Measurements from ENCODE around the gene MXRA8. TPM values are rescaled to one million over a fixed set of nuclear protein-coding genes. Genes with fewer than 3 reads are reported as not detected.

The MXRA8 gene
- total and polyA plus RNA-seq, 5 donors from 2014 or later = 0.17 TPM; not detected in 4

DNA sequence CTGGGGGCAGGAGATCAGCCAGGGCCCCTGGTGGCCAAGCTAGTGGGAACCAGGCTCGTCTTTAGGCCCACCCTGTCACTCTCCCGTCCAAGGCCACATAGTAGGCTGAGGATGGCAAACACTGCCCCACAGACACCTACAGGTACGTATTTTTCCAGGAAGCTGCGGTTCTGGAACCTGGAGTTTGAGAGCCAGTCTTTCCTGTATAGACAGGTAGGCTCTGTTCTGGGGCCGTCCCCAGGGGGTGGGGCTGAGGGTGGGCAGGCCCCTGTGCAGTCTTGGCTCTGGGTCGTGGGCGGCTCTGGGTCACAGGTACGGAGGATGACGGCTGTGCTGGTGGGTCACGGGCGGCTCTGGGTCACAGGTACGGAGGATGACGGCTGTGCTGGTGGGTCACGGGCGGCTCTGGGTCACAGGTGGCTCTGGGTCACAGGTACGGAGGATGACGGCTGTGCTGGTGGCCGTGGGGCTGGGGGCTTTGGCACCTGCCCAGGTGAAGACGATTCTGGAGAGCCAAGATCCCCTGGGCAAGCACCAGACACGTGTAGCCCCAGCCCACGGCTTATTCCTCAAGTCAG lies 47.8 kb downstream of the MXRA8 start:
- Mint-ChIP-seq H3K9me3 (peaks cover 0 to 3% (median 0%) of the 10 kb centered on the region in 7 donors), H3K27me3 (no peaks in the 10 kb centered on the region), H3K27ac (peak overlapping the region in 1 of 3 donors; percentile 60), H3K4me1 (peaks cover 0 to 18% (median 8%) of the 10 kb centered on the region in 4 donors), H3K36me3 (no peaks in the 10 kb centered on the region), H3K4me3 (peak overlapping the region; percentile 52 to 90 (median 58))
- peaks cover 23% of the 10 kb centered on the region for H3K36me3 ChIP-seq (ENCODE audit: control insufficient read depth, insufficient read depth, low read length)
- no peaks in the 10 kb centered on the region for H3K9me3 ChIP-seq (ENCODE audit: control insufficient read depth in 2 of 2, low read length in 2 of 2)
- ATAC-seq (ENCODE audit: low read depth in 2 of 2) (no peak), DNase-seq (no peak)
- peaks cover 34% of the 10 kb centered on the region for H3K4me1 ChIP-seq (ENCODE audit: control insufficient read depth, insufficient read depth, low read length, poor library complexity, severe bottlenecking)
- no peak overlapping the region for H3K27ac ChIP-seq (ENCODE audit: insufficient read depth, low read length, poor library complexity, severe bottlenecking)
- no peaks in the 10 kb centered on the region for H3K27me3 ChIP-seq (ENCODE audit: control insufficient read depth, insufficient read depth, low read length)
- H3K4me3 ChIP-seq (ENCODE audit: low read depth, low read length) = no peak overlapping the region

DNA sequence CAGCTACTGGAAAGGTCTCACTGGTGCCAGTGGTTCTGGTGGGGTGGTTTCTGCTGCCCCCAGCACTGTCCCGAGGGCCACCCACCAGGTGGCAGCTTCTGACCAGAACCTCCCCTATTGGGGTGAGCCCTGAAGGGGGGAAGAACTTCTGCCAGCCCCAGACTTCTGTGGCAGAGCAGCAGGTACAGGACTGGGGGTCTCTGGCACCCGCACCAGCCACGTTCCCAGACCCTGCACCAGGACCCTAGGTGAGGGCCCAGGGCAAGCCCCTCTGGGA lies 48.3 kb downstream of the MXRA8 start:
- H3K27ac ChIP-seq (ENCODE audit: insufficient read depth, low read length, poor library complexity, severe bottlenecking) = no peak overlapping the region
- H3K4me1 Mint-ChIP-seq = peaks cover 0 to 23% (median 8%) of the 10 kb centered on the region in 4 donors
- H3K27me3 ChIP-seq (ENCODE audit: control insufficient read depth, insufficient read depth, low read length) = no peaks in the 10 kb centered on the region
- no peak for DNase-seq
- H3K36me3 ChIP-seq (ENCODE audit: control insufficient read depth, insufficient read depth, low read length) = peaks cover 22% of the 10 kb centered on the region
- no peak overlapping the region for H3K4me3 ChIP-seq (ENCODE audit: low read depth, low read length)
- no peaks in the 10 kb centered on the region for H3K36me3 Mint-ChIP-seq
- peak overlapping the region in 1 of 3 donors; percentile 60 for H3K27ac Mint-ChIP-seq
- H3K27me3 Mint-ChIP-seq = no peaks in the 10 kb centered on the region
- no peak for ATAC-seq (ENCODE audit: low read depth in 2 of 2)
- peaks cover 40% of the 10 kb centered on the region for H3K4me1 ChIP-seq (ENCODE audit: control insufficient read depth, insufficient read depth, low read length, poor library complexity, severe bottlenecking)
- peaks cover 0 to 3% (median 0%) of the 10 kb centered on the region in 7 donors for H3K9me3 Mint-ChIP-seq
- H3K9me3 ChIP-seq (ENCODE audit: control insufficient read depth in 2 of 2, low read length in 2 of 2) = no peaks in the 10 kb centered on the region
- H3K4me3 Mint-ChIP-seq = peak overlapping the region; percentile 31 to 63 (median 54)

DNA sequence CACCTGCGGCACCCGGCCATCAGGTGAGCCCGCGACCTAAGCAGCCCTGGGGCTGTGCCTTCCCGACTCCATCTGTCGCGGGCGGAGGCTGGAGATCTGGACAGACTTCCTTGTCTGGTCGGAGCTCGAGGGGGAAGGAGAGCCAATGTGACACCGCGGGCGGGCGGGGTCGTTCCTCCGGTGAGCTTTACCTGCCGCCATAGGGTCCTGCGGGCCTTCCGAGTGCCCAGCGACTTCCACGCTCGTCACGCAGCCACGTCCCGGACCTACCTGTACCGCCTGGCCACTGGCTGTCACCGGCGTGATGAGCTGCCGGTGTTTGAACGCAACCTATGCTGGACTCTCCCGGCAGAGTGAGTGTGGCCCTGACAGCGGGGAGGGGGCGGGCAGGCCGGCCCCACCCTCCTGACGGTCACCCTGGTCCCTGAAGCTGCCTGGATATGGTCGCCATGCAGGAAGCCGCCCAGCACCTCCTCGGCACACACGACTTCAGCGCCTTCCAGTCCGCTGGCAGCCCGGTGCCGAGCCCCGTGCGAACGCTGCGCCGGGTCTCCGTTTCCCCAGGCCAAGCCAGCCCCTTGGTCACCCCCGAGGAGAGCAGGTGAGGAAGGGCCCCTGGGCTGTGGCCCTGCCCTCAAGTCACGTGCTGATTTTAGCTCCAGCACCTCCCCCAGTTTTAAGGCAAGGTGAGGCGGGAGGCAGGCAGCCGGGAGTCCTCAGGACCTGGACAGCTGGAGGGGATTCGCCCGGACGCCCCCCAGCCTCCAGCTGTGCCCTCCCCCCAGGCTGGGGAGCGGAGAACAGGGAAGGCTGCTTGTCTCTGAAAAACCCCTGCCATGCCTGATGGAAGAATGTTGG lies 48.9 kb downstream of the MXRA8 start:
- Histone ChIP-seq H3K27me3 (ENCODE audit: control insufficient read depth, insufficient read depth, low read length) (no peaks in the 10 kb centered on the region), H3K4me3 (ENCODE audit: low read depth, low read length) (no peak overlapping the region), H3K27ac (ENCODE audit: insufficient read depth, low read length, poor library complexity, severe bottlenecking) (peak overlapping the region; percentile 89), H3K9me3 (ENCODE audit: control insufficient read depth in 2 of 2, low read length in 2 of 2) (no peaks in the 10 kb centered on the region), H3K36me3 (ENCODE audit: control insufficient read depth, insufficient read depth, low read length) (peaks cover 19% of the 10 kb centered on the region), H3K4me1 (ENCODE audit: control insufficient read depth, insufficient read depth, low read length, poor library complexity, severe bottlenecking) (peaks cover 45% of the 10 kb centered on the region)
- H3K9me3 Mint-ChIP-seq = peaks cover 0 to 3% (median 0%) of the 10 kb centered on the region in 7 donors
- H3K4me1 Mint-ChIP-seq = peaks cover 0 to 24% (median 8%) of the 10 kb centered on the region in 4 donors
- no peaks in the 10 kb centered on the region for H3K36me3 Mint-ChIP-seq
- H3K27me3 Mint-ChIP-seq = no peaks in the 10 kb centered on the region
- no peak for DNase-seq
- H3K27ac Mint-ChIP-seq = no peak overlapping the region
- ATAC-seq (ENCODE audit: low read depth in 2 of 2) = no peak
- peak overlapping the region; percentile 54 to 91 (median 70) for H3K4me3 Mint-ChIP-seq

DNA sequence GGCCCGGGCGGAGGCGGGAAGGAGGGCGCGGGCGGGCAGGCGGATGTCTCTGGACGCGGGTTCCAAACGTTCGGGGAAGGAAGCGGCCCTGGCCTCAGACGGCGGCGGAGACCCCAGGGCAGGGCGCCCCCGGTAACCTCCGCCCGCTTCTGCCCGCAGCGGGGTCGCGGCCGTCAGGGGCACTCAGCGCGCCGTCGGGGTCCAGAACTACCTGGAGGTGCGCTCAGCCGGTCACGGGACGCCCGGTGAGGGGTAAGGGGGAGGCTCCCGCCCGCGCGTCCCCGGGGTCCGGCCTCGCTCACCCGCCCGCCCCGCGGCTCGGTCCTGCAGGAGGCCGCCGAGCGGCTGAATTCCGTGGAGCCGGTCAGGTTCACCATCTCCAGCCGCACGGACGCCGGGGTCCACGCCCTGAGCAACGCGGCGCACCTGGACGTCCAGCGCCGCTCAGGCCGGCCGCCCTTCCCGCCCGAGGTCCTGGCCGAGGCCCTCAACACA lies 49.6 kb downstream of the MXRA8 start:
- Mint-ChIP-seq H3K4me1 (peaks cover 0 to 26% (median 8%) of the 10 kb centered on the region in 4 donors), H3K27me3 (no peaks in the 10 kb centered on the region), H3K9me3 (peaks cover 0 to 3% (median 0%) of the 10 kb centered on the region in 7 donors), H3K27ac (peak overlapping the region; percentile 5 to 92 (median 73)), H3K4me3 (peak overlapping the region; percentile 86 to 94 (median 91)), H3K36me3 (no peaks in the 10 kb centered on the region)
- peak overlapping the region; percentile 89 for H3K27ac ChIP-seq (ENCODE audit: insufficient read depth, low read length, poor library complexity, severe bottlenecking)
- ATAC-seq (ENCODE audit: low read depth in 2 of 2) = no peak
- H3K27me3 ChIP-seq (ENCODE audit: control insufficient read depth, insufficient read depth, low read length) = no peaks in the 10 kb centered on the region
- H3K9me3 ChIP-seq (ENCODE audit: control insufficient read depth in 2 of 2, low read length in 2 of 2) = no peaks in the 10 kb centered on the region
- H3K36me3 ChIP-seq (ENCODE audit: control insufficient read depth, insufficient read depth, low read length) = peaks cover 16% of the 10 kb centered on the region
- no peak overlapping the region for H3K4me3 ChIP-seq (ENCODE audit: low read depth, low read length)
- peaks cover 46% of the 10 kb centered on the region for H3K4me1 ChIP-seq (ENCODE audit: control insufficient read depth, insufficient read depth, low read length, poor library complexity, severe bottlenecking)
- DNase-seq = peak in 1 of 3 donors; percentile 15

DNA sequence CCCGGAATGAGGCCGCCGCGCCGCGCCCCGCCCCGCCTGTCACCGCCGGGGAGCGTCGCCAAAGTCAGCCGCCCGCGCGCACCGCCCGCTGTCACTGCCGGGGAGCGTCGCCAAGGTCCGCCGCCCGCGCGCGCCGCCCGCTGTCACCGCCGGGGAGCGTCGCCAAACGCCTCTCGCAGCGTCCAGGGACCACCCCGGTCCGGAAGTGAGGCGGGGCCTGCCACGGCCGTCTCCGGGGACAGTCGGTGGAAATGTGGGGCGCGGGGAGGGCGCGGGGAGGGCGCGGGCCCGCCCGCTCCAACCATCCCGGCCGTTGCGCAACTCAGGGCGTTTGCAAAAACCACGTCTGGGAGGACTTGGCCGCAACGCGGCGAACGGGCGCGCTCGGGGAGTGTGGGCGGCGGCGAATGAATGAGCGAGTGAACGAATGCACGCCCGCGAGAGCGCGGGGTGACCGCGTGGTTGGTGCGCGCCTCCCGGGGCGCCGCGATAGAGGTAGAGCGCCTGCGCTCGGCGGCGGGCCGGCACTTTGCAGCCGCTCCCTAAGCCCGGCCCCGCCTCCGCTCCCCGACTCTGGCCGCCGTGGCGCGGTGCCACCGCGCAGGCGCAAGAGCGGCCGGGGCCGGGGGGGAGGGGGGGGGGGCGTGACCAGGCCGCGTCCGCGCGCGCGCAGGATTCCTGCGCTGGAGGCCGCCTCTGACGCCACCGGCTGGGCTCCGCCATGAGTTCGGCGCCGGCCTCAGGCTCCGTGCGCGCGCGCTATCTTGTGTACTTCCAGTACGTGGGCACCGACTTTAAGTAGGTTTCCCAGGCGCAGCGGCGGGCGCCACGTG lies 50.2 kb downstream of the MXRA8 start, which contains the start of the genes ACAP3 and PUSL1:
TSS of gene ACAP3 (minus strand) at position 8 of the 833 bp plus-strand sequence. CDS start 115 bp downstream, outside the sequence.
TSS of gene PUSL1 (plus strand) at position 675 of the 833 bp plus-strand sequence. CDS start at position 722, 47 bp downstream.
- Mint-ChIP-seq H3K27me3 (no peaks in the 10 kb centered on the region), H3K4me3 (peak within 1 kb of the TSS; percentile 87 to 94 (median 91)), H3K36me3 (no peaks in the 10 kb centered on the region), H3K27ac (peak within 1 kb of the TSS; percentile 75 to 92 (median 91)), H3K4me1 (peaks cover 0 to 26% (median 8%) of the 10 kb centered on the region in 4 donors), H3K9me3 (peaks cover 0 to 3% (median 0%) of the 10 kb centered on the region in 7 donors)
- Histone ChIP-seq H3K4me3 (ENCODE audit: low read depth, low read length) (peak within 1 kb of the TSS; percentile 71), H3K4me1 (ENCODE audit: control insufficient read depth, insufficient read depth, low read length, poor library complexity, severe bottlenecking) (peaks cover 46% of the 10 kb centered on the region), H3K27me3 (ENCODE audit: control insufficient read depth, insufficient read depth, low read length) (no peaks in the 10 kb centered on the region), H3K27ac (ENCODE audit: insufficient read depth, low read length, poor library complexity, severe bottlenecking) (peak within 1 kb of the TSS; percentile 89), H3K36me3 (ENCODE audit: control insufficient read depth, insufficient read depth, low read length) (peaks cover 11% of the 10 kb centered on the region), H3K9me3 (ENCODE audit: control insufficient read depth in 2 of 2, low read length in 2 of 2) (no peaks in the 10 kb centered on the region)
- ATAC-seq (ENCODE audit: low read depth in 2 of 2) (peak; percentile 69 to 74), DNase-seq (peak; percentile 82 to 95 (median 92))

DNA sequence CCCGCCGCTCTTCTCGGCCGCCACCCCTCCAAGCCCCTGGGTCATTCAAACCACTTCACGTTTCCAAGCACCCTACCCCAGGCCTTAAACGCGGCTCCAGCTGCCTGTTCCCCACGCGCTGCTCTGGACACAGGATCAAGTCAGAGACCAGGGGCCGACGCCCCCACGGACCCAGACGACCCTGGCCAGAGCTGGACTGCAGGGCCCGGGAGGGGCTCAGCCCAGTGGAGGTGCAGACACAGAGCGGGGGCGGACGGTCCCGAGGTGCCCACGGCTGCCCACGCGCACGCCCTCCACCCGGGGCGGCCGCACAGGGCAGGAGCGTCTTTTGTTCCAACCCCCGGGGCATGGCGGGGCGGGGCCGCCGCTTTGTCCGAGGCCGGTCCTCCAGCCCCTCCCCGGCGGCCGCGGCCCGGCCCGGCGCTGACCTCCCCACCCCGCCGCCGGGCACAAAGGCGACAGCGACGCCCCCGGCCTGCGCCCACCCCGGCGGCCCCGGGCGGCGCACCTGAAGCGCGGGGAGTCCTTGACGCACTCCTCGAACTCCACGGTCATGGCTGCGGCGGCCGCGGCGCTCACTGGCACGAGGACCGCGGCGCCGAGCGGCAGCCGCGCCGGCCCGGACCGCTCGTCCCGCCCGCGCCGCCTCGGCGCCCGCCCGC lies 51.0 kb downstream of the MXRA8 start:
- no peak for ATAC-seq (ENCODE audit: low read depth in 2 of 2)
- H3K27me3 ChIP-seq (ENCODE audit: control insufficient read depth, insufficient read depth, low read length) = no peaks in the 10 kb centered on the region
- Mint-ChIP-seq H3K4me1 (peaks cover 0 to 26% (median 8%) of the 10 kb centered on the region in 4 donors), H3K4me3 (peak overlapping the region; percentile 87 to 91 (median 90)), H3K36me3 (no peaks in the 10 kb centered on the region), H3K9me3 (peaks cover 0 to 3% (median 0%) of the 10 kb centered on the region in 7 donors), H3K27ac (peak overlapping the region; percentile 75 to 91 (median 90)), H3K27me3 (no peaks in the 10 kb centered on the region)
- H3K36me3 ChIP-seq (ENCODE audit: control insufficient read depth, insufficient read depth, low read length) = peaks cover 8% of the 10 kb centered on the region
- peaks cover 46% of the 10 kb centered on the region for H3K4me1 ChIP-seq (ENCODE audit: control insufficient read depth, insufficient read depth, low read length, poor library complexity, severe bottlenecking)
- H3K27ac ChIP-seq (ENCODE audit: insufficient read depth, low read length, poor library complexity, severe bottlenecking) = no peak overlapping the region
- no peaks in the 10 kb centered on the region for H3K9me3 ChIP-seq (ENCODE audit: control insufficient read depth in 2 of 2, low read length in 2 of 2)
- DNase-seq = no peak
- H3K4me3 ChIP-seq (ENCODE audit: low read depth, low read length) = peak overlapping the region; percentile 71
